ENCODE results near the gene A4GNT.

A4GNT gene

DNA sequence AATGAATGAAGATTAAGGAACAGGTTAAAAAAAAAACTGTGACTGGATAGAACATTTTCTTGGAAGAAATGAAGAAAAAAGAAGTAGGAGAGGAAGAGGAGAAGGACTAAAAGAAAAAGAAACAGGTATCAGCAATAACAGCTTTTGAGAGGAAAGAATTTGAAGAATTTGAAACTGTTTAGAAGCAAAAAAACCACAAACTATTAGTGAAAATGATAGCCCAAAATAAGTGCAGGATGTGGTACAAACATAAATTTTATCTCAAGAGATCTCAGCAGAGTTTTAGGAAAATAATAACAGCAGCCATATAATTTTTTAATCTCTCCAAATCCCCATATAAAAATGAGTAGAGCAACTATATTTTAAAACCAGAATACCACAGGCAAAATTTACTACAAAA lies 8.8 kb upstream of the A4GNT start:
- H3K27me3 ChIP-seq (ENCODE audit: insufficient read depth, poor library complexity, severe bottlenecking), result no peaks in the 10 kb centered on the region
- H3K27ac ChIP-seq (replicated peaks), result no peak overlapping the region
- H3K4me3 ChIP-seq (replicated peaks; ENCODE audit: insufficient read depth, low read length), result no peak overlapping the region
- TF ChIP-seq POLR2AphosphoS5 (IDR thresholded peaks at IDR 0.05; ENCODE audit: low read depth) (no peak), GABPA (IDR thresholded peaks at IDR 0.05; ENCODE audit: low read depth) (no peak), SPI1 (IDR thresholded peaks at IDR 0.05; ENCODE audit: borderline replicate concordance, low read depth) (no peak)
- TF ChIP-seq, protein P1, sequence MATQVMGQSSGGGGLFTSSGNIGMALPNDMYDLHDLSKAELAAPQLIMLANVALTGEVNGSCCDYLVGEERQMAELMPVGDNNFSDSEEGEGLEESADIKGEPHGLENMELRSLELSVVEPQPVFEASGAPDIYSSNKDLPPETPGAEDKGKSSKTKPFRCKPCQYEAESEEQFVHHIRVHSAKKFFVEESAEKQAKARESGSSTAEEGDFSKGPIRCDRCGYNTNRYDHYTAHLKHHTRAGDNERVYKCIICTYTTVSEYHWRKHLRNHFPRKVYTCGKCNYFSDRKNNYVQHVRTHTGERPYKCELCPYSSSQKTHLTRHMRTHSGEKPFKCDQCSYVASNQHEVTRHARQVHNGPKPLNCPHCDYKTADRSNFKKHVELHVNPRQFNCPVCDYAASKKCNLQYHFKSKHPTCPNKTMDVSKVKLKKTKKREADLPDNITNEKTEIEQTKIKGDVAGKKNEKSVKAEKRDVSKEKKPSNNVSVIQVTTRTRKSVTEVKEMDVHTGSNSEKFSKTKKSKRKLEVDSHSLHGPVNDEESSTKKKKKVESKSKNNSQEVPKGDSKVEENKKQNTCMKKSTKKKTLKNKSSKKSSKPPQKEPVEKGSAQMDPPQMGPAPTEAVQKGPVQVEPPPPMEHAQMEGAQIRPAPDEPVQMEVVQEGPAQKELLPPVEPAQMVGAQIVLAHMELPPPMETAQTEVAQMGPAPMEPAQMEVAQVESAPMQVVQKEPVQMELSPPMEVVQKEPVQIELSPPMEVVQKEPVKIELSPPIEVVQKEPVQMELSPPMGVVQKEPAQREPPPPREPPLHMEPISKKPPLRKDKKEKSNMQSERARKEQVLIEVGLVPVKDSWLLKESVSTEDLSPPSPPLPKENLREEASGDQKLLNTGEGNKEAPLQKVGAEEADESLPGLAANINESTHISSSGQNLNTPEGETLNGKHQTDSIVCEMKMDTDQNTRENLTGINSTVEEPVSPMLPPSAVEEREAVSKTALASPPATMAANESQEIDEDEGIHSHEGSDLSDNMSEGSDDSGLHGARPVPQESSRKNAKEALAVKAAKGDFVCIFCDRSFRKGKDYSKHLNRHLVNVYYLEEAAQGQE (IDR thresholded peaks at IDR 0.05; ENCODE audit: insufficient replicate concordance, low read depth), result no peak
- TF ChIP-seq, protein P2, sequence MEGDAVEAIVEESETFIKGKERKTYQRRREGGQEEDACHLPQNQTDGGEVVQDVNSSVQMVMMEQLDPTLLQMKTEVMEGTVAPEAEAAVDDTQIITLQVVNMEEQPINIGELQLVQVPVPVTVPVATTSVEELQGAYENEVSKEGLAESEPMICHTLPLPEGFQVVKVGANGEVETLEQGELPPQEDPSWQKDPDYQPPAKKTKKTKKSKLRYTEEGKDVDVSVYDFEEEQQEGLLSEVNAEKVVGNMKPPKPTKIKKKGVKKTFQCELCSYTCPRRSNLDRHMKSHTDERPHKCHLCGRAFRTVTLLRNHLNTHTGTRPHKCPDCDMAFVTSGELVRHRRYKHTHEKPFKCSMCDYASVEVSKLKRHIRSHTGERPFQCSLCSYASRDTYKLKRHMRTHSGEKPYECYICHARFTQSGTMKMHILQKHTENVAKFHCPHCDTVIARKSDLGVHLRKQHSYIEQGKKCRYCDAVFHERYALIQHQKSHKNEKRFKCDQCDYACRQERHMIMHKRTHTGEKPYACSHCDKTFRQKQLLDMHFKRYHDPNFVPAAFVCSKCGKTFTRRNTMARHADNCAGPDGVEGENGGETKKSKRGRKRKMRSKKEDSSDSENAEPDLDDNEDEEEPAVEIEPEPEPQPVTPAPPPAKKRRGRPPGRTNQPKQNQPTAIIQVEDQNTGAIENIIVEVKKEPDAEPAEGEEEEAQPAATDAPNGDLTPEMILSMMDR (IDR thresholded peaks at IDR 0.05; ENCODE audit: insufficient read depth, low read length), result no peak
- DNase-seq (ENCODE audit: low read depth in 1 of 2, low spot score in 1 of 2), result no peak

DNA sequence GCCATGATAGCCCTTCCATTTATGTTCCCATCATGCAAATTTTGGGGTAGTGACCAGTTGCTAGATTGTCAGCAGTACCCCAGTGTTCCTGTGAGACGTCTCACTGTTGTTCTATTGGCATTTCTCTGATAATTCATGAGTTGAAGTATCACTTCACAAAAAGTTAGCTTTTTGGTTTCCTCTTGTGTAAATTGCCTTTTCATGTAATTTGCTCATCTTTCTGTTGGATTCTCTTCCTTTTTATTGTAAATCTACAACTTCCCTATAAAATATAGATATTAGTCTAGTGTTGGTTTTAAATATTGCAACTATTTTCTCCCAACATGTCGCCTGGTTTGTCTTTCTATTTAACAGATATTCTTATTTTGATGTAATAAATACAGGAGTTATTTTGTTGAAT lies 7.5 kb upstream of the A4GNT start:
- TF ChIP-seq, protein P1 (IDR thresholded peaks at IDR 0.05; ENCODE audit: insufficient replicate concordance, low read depth), result no peak
- TF ChIP-seq GABPA (IDR thresholded peaks at IDR 0.05; ENCODE audit: low read depth) (no peak), POLR2AphosphoS5 (IDR thresholded peaks at IDR 0.05; ENCODE audit: low read depth) (no peak), SPI1 (IDR thresholded peaks at IDR 0.05; ENCODE audit: borderline replicate concordance, low read depth) (no peak)
- TF ChIP-seq, protein P2 (IDR thresholded peaks at IDR 0.05; ENCODE audit: insufficient read depth, low read length), result no peak
- no peak overlapping the region for H3K4me3 ChIP-seq (replicated peaks; ENCODE audit: insufficient read depth, low read length)
- no peak for DNase-seq (ENCODE audit: low read depth in 1 of 2, low spot score in 1 of 2)
- no peak overlapping the region for H3K27ac ChIP-seq (replicated peaks)
- no peaks in the 10 kb centered on the region for H3K27me3 ChIP-seq (ENCODE audit: insufficient read depth, poor library complexity, severe bottlenecking)

DNA sequence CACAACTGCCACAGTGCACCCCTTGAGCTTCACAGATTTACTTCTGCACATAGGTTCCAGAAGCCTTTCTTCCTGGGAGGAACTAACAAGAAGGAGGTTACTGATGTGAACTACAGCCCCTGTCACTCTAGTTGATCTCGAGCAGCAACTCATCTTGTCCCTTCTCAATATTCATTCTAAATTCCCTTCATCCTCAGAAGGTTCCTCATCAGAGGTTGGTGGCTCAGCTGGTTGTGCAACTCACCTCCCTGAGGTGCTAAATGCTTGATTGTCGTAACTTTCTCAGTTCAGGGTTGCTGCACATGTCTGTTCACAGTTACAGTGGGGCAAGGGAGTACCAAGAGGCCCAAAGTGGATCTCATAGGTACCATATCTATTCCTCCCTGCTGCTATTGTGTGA lies 5.7 kb upstream of the A4GNT start:
- Histone ChIP-seq H3K27ac (replicated peaks) (peak overlapping the region; percentile 91), H3K4me3 (replicated peaks; ENCODE audit: insufficient read depth, low read length) (no peak overlapping the region), H3K27me3 (ENCODE audit: insufficient read depth, poor library complexity, severe bottlenecking) (no peaks in the 10 kb centered on the region)
- DNase-seq (ENCODE audit: low read depth in 1 of 2, low spot score in 1 of 2), result peak; percentile 46 to 83
- TF ChIP-seq SPI1 (IDR thresholded peaks at IDR 0.05; ENCODE audit: borderline replicate concordance, low read depth) (no peak), POLR2AphosphoS5 (IDR thresholded peaks at IDR 0.05; ENCODE audit: low read depth) (no peak), GABPA (IDR thresholded peaks at IDR 0.05; ENCODE audit: low read depth) (no peak)
- TF ChIP-seq, protein P2 (IDR thresholded peaks at IDR 0.05; ENCODE audit: insufficient read depth, low read length), result no peak
- TF ChIP-seq, protein P1 (IDR thresholded peaks at IDR 0.05; ENCODE audit: insufficient replicate concordance, low read depth), result no peak

Data from HL-60 (cell line).